Fibroblast of skin of right quadriceps (primary cell): Measurements from ENCODE around the gene RAB36.

Source experiments
- DNase-seq: peaks from one replicate; pipeline ENCODE4 v3.0.0-alpha.2; 2013

The RAB36 gene

DNA sequence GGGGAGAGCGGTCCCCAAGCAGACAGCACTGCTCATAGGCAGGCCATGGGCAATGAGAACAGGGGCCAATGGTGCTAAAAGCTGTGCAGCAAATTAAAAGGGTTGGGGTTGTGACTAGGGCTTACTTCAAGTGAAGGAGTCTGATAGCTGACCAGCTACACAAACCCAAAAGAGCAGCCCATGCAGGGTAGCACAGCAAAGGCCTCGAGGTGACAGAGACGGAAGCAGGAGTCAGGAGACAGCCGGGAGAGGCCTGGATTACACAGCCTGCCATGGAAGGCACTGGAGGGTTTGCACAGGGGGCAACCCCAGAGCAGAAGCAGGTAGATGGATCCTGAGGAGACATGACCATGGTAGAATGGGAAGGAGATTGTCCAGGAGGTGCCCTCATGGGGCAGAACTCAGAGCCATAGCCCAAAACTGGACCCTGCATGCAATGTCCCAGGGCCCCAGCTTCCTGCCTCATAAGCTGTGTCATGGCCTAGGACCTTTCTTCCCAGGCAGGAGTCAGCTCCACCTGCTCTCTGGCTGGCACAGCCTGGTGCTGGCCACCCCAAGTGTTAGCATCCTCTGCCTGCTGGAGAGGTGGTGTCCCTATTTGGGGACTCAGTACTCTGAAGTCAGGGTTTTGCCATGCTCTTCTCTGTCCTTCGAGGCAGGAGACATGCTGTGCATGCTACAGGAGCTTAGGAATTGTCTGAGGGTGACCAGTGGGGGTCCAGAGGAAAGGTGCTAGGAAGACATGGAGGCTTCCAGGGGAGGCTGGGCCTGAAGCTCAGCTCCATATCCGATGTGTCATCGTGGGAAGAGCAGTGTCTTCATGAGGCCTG, 36.8 kb upstream of the RAB36 start:
- no peak for DNase-seq

DNA sequence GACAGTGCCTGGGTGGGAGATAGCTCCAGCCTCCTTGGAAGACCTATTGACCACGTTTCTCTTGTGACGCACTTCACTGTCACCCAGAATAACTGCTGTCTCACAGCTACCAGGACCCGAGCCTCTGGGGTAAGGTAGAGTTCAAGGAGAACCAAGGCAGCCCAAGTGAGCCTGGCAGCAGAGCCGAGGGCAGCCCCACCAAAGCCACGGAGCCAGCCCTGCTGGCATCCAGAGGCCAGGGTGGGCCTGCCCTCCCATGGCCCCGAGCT, 36.3 kb upstream of the RAB36 start:
- DNase-seq = no peak

DNA sequence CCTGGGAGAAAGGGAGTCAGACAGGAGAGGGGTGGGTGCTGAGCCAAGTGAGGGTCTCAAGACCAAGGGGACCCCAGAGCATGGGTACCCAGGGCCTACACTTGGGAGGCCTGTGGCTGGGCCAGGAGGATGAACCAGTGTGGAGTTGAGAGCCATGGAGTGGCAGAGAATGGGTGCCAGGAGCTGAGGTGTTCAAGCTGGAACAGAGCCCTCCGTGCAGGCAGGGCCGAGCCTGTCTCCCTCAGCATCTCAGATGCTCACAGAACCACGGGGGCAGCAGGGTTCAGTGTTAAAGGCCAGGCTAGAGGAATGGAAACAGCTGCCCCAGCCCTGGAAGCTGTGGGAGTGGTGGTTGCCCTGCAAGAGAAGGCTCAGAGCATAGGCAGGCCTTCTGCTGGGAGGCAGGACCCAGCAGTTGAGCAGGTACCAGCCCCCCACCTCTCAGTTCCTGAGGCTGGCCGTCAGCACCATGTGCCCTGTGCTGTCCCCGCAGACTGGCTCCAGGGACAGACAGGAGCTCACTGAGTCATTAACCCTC, 35.8 kb upstream of the RAB36 start:
- DNase-seq = no peak

DNA sequence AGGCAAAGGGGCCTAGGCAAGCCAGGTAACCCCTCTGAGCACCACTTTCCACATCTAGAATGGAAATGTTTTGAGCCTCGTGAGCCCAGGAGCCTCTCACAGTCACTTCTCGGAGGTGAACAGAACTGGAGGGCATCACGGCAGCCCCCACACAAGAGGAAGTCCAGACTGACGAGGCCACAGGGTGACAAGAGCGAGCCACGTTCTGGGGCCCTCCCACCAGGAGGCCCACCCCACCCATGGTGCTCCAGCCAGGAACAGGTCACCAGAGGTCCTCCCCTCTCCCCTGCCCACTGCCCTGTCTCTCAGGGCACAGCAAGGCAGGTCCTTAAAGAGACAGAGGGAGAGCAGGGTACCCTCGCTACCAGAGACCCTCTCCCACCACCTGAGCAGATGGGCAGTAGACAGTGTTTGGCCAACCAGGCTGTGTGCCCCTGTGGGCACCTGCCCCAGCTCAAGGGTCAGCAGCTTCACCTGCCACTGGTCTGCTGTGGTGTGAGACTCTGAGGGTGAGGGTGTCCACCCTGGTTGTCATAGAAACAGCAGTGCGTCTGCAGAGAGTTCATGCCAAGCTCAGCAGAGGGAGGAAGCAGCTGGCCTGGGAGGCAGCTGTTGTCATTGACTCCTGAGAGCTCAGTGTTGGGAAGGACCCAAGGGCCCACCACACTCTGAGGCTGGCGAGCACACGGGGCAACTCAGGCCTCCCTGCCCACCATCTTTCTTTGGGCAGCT, 34.9 kb upstream of the RAB36 start:
- no peak for DNase-seq

DNA sequence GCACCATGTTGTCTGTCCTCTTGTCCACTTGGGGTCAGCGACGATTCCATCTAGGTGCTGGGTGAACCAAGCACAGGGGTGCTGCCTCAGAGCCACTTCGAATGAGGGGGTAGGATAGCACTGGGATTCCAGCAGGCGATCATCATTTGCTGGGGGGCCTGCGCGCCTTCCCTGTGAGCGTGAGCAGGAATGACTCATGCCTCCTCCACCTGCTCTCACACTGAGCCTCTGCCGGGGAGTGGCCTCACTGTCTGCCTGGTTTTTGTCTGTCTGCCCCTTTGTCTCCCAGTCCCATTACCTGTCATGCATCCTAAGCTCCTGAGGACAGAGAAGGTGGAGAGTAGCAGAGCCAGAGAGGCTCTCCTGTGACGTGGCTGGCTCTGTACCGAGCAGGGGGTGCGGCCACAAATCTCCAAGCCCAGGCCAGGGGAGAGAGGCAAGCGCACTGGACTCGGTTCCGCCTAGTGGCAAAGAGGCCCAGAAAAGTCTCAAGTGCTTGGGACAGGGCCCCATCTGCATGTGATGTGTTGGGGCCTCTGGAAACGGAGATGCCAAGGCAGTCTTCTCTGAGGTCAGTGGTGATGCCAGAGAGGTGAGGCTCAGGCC, 34.3 kb upstream of the RAB36 start:
- DNase-seq = no peak

DNA sequence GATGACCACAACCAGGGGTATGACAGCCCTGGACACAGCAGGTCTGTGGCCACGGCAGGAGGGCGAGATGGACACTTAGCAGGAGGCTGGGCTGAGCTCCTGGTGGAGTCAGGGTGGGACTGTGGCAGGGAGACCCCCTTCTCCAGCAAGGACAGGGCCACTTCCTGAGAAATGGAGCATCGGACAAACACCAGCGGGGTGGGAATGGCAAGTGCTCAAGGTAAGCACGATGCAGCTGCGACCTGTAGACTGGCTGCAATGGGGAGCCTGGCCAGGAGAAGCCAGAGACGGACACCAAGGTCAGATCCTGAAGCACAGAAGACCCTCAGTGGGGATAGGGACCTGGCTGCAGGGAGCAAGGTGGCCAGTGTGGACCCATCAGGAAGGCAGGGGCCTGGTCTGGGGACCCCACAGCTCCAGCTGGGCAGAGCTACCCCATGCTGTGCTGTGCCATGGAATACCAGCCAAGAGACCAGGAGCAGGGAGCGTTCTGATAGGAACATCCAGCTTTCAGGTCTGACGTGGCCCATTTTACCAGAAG, 32.7 kb upstream of the RAB36 start:
- DNase-seq = no peak

- peak; percentile 49 for DNase-seq
Observed at GRCh38 chr22:23113067-23113846, 32.0 kb upstream of the RAB36 start.

DNA sequence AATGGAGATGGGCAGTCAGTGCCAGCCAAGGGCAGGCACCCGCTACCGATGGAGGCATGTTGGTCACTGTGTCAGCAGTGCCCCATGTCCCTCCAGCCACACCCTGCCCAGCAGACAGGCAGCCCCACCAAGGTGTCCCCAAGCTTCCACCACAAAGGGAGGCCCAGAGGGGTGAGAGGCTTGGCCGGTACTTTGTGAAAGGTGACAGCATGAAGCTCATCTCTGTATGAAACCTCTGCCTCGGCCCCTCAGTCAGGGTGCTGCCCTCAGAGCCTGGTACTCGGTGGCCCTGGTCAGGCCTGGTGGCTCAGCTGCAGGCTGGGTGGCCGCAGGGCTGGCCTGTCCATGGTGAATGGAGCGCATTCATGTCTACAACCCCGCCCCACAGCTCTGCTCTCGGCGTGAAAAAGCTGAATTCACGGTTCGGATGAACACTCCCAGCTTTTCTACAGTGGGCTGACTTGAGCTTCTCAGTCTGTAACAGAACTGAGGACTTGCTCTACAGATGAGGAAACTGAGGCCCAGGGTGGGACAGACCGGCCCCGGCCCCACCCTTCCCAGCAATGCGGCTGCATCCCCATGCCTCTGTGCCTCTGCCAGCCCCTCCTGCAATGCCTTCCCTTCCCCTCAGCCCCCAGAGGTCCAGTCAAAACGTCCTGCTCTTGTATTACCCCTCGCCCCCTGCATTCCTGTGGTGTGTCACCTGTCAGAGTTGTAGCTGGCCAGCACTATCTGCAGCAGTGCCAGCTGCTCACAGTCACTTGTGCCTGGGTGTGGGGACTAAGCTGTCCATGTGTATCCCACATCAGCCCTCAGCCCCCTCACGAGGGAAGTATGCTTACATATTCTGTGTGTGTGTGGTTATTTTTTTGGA, 31.2 kb upstream of the RAB36 start:
- DNase-seq = no peak

DNA sequence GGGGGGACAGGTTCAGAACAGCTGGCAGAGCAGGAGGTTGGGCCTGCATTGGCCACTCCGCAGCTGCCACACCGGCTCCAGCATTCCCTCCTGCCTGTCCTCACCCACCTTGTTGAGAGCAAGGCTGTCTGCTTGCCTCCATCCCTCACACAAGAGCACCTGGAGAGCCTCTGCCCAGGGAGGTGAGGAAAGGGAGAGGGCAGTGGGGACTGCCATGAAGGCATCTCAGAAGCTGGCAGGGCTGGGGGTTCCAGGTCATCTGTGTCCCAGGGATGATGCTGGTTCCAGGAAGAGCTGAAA, 30.6 kb upstream of the RAB36 start:
- DNase-seq = no peak

GRCh38 chr22:23115369-23115768, 29.9 kb upstream of the RAB36 start:
- DNase-seq = no peak

GRCh38 chr22:23115825-23116494, 29.3 kb upstream of the RAB36 start:
- no peak for DNase-seq

GRCh38 chr22:23116506-23117263, 28.6 kb upstream of the RAB36 start:
- DNase-seq = no peak

GRCh38 chr22:23117275-23117674, 28.0 kb upstream of the RAB36 start:
- DNase-seq = no peak

GRCh38 chr22:23117891-23118646, 27.2 kb upstream of the RAB36 start:
- DNase-seq = no peak

DNA sequence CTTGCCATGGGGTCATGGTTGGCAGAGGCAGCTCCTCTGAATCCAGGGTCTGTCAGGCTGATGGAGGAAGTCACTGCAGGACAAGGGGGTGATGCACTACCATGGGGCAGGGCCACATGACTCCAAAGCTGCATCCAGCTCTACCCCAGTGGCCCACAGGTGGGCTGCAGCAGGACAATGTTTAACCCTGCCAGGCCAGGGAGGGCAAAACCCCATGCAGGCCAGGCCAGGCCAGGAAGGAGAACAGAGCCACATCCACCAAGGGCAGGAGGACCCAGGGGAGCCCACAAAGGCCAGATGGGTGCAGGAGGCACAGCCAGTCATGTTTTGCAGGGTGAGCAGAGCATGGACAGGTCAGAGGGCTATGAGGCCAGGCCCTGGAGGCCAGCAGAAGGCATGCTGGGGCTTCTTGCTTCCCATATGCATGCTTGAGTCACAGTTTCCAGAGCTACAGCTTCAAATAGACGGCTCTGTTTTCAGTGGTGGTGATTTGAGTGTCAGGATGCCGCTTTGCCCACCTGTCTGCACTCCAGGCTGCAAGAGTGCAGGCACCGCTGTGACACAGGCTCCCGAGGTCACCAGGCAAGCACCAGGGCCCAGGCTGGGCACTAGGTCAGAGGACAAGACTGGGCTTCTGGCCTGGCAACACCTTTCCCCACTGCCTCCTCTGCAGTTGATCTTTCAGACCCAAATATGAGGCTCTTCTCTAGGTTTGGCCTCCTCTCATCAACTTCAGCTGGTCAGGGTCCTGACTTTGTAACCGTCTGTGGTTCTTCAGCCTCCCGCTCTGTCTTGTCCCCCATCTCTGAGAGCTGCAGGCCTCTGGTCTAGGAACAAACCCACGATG, 26.4 kb upstream of the RAB36 start:
- DNase-seq = no peak

DNA sequence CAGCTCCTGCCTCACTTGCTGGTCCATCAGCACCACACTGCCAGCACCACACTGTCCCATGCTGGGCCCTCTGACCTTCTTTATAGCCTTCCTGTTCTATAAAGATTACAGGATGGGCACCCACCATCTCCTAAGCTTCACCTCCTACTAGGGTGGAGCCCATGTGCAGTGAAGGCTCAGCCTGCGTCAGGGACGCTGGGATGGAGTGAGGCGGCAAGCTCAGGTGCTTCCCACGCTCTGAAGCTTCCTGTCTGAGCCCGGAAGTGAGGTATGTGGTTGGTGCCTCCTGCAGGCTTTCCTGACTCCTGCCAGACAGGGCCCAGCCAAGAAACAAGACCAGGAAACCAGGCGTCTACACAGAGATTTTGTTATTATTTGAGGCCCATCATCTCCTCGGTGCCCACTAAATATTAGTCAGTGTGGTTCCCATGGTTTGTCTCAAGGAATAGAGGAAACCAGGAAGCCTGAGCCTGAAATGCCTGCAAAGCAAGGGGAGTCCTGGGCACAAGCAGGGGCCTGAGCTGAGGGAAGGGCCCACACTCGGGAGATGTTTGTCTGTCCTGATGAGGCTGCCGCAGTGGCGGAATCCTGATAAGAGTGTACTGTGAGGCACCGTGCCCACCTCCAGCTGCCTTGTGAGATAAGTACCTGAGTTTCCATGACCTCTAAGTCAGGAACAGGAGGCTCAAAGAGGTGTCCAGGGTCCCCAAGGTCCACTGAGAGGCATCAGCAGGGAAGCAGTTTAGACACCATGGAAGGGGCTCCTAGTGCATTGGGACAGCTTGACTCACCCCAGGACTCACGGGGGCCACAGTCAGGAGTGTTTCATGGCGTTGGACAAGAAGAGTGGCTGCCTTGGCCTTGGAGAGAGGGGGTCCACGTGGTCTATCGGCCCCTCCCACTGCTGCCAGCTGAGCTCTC, 25.5 kb upstream of the RAB36 start:
- DNase-seq = no peak

- no peak for DNase-seq
Observed at GRCh38 chr22:23120415-23120899, 24.8 kb upstream of the RAB36 start.

- no peak for DNase-seq
Observed at GRCh38 chr22:23121000-23121421, 24.3 kb upstream of the RAB36 start.
